Erythroblast (primary cell): Measurements from ENCODE around the gene SACS.

Experiments used
- GATA1 ChIP-seq: IDR thresholded peaks from 2 replicates; pipeline ENCODE4 v1.6.1; 2011; ENCODE audit warnings: low read depth, mild to moderate bottlenecking, control low read depth, low read length, moderate library complexity
- POLR2A ChIP-seq: IDR thresholded peaks from 2 replicates; pipeline ENCODE4 v1.6.1; 2011; ENCODE audit warnings: mild to moderate bottlenecking, low read length

DNA sequence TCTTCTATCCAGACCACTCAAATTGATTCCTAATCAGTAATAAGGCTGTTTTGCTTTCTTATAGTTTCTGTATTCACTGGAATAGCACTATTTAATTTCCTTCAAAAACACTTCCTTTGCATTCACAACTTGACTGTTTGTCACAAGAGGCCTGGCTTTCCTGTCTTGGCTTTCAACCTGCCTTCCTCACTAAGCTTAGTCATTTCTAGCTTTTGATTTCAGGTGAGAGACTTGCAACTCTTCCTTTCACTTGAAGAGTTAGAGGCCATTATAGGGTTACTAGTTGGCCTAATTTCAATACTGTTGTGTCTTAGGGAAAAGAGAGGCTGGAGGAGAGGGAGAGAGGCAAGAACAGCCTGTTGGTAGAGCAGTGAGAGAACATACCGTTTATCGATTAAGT, 47.0 kb downstream of the SACS start:
- TF ChIP-seq POLR2A, result no peak
- TF ChIP-seq GATA1, result no peak
